ENCODE data around the gene USP21.

- TF ChIP-seq POLR2A (IDR thresholded peaks at IDR 0.05; ENCODE audit: low read depth, low read length) (no peak), POLR2AphosphoS5 (IDR thresholded peaks at IDR 0.05; ENCODE audit: low read depth, low read length) (no peak)
Measured at GRCh38 chr1:161160671-161161145, 1.4 kb downstream of the USP21 start.

Measured in GM12891 (cell line).